K562 (cell line): ENCODE results near the gene SH3GL3. TPM values are rescaled to one million over a fixed set of nuclear protein-coding genes. Genes with fewer than 3 reads are reported as not detected.

ENCODE experiments used
- ARID3B ChIP-seq: fragments of 250-450 bp; sonication (Bioruptor Pico); IDR thresholded peaks from 2 replicates; pipeline ENCODE4 v1.4.0; 2020; ENCODE audit warnings: borderline replicate concordance
- CHD7 ChIP-seq: fragments of 200-600 bp; sonication (generic); IDR thresholded peaks from one replicate; pipeline ENCODE4 v1.6.1; 2012; ENCODE audit warnings: mild to moderate bottlenecking, low read depth, low read length, inconsistent platforms
- MXI1 ChIP-seq: IDR thresholded peaks from 2 replicates; pipeline ENCODE4 v1.6.1; 2011; ENCODE audit warnings: low read depth, mild to moderate bottlenecking, improper control_type of control experiment, low read length
- polyA plus RNA-seq, 8 experiments: library from polyadenylated mRNA; depleted of rRNA in 4 of 8; stranded (reverse) in 5 of 8; unstranded in 3 of 8; fragments of >200 nt; fragmentation: Nextera tagmentation in 2 of 8; fragmentation: Illumina TruSeq in 1 of 8; extraction: Ambion mirVana in 2 of 8; extraction: Trizol in 1 of 8; gene quantifications; 2 replicates each; pipeline versions ENCODE4 v1.2.1 to v1.2.3, GENCODE V29; 2011 to 2014; ENCODE audit warnings: inconsistent platforms in 1 of 8, missing spikeins in 1 of 8
- total RNA-seq, 7 experiments: library from RNA; depleted of rRNA in 6 of 7; stranded (reverse); fragments of >200 nt in 6 of 7; fragmentation: Illumina TruSeq in 2 of 7; extraction: Trizol in 2 of 7; gene quantifications; 2 replicates each; pipeline versions ENCODE4 v1.2.1 to v1.2.3, GENCODE V29; 2011 to 2021; ENCODE audit warnings: low replicate concordance in 1 of 7

Gene SH3GL3
- total and polyA plus RNA-seq, 9 of the 15 experiments (the other 6 are each of a cell fraction or from before 2014, with no cell fraction given) = 3.9 to 16.0 (median 9.7) TPM

- TF ChIP-seq CHD7 (no peak), ARID3B (CRISPR knock-in tag) (no peak), MXI1 (no peak)
These were observed 14.9 kb downstream of the SH3GL3 start (continued) for GRCh38 chr15:83462026-83462425.
